Measurements from ENCODE around the gene ATXN1.

Gene ATXN1

GRCh38 chr6:16418151-16418550 is 343.1 kb downstream of the ATXN1 start:
- Histone ChIP-seq H3K4me2 (ENCODE audit: insufficient read depth, low read length, poor library complexity, severe bottlenecking) (no peak overlapping the region), H3K9me3 (replicated peaks in 1 of 2; ENCODE audit: control insufficient read depth in 2 of 2, insufficient read depth in 1 of 2, low read depth in 1 of 2, low read length in 2 of 2) (no peaks in the 10 kb centered on the region), H2AK5ac (ENCODE audit: low read depth, low read length) (no peak overlapping the region), H3K4me1 (ENCODE audit: control insufficient read depth in 2 of 2, insufficient read depth in 1 of 2, low read depth in 1 of 2, low read length in 2 of 2) (peaks cover 2 to 8% of the 10 kb centered on the region in 2 donors), H2BK12ac (ENCODE audit: low read length) (no peak overlapping the region), H3K4ac (ENCODE audit: low read length) (no peak overlapping the region), H3K4me3 (ENCODE audit: low read length in 2 of 2) (no peak overlapping the region), H2BK15ac (ENCODE audit: low read length) (no peak overlapping the region), H3K18ac (ENCODE audit: low read length) (no peak overlapping the region), H3K23ac (ENCODE audit: low read depth, low read length, poor library complexity) (no peak overlapping the region), H3K27me3 (ENCODE audit: control insufficient read depth in 3 of 3, insufficient read depth in 3 of 3, low read depth in 1 of 3, low read length in 3 of 3) (no peaks in the 10 kb centered on the region), H2BK120ac (ENCODE audit: low read depth, low read length) (no peak overlapping the region), H3K36me3 (replicated peaks in 1 of 2; ENCODE audit: control insufficient read depth in 2 of 2, insufficient read depth in 2 of 2, low read length in 2 of 2) (no peaks in the 10 kb centered on the region), H4K91ac (ENCODE audit: low read depth, low read length, poor library complexity) (no peak overlapping the region), H3K79me1 (ENCODE audit: low read depth, low read length) (no peaks in the 10 kb centered on the region), H2AFZ (ENCODE audit: low read length) (no peak overlapping the region), H3K9ac (ENCODE audit: low read depth, low read length, poor library complexity) (no peak overlapping the region), H2BK5ac (ENCODE audit: low read length) (no peak overlapping the region), H3K14ac (ENCODE audit: low read length) (no peak overlapping the region), H3K27ac (replicated peaks; ENCODE audit: low read length) (no peak overlapping the region), H4K8ac (ENCODE audit: low read depth, low read length) (no peak overlapping the region)
- WGBS, 2 donors (ENCODE audit: extremely low coverage in 2 of 2, insufficient read length in 2 of 2, insufficient replicate concordance in 1 of 2), result no CpG with 5 or more reads among the region's 2 CpGs
- no peak for DNase-seq (ENCODE audit: low spot score)

- Histone ChIP-seq H2BK12ac (ENCODE audit: low read length) (no peak overlapping the region), H3K79me1 (ENCODE audit: low read depth, low read length) (no peaks in the 10 kb centered on the region), H2BK5ac (ENCODE audit: low read length) (no peak overlapping the region), H3K23ac (ENCODE audit: low read depth, low read length, poor library complexity) (no peak overlapping the region), H4K91ac (ENCODE audit: low read depth, low read length, poor library complexity) (no peak overlapping the region), H2BK120ac (ENCODE audit: low read depth, low read length) (no peak overlapping the region), H2AK5ac (ENCODE audit: low read depth, low read length) (no peak overlapping the region), H3K4me3 (ENCODE audit: low read length in 2 of 2) (no peak overlapping the region), H3K4ac (ENCODE audit: low read length) (no peak overlapping the region), H3K27me3 (ENCODE audit: control insufficient read depth in 3 of 3, insufficient read depth in 3 of 3, low read depth in 1 of 3, low read length in 3 of 3) (no peaks in the 10 kb centered on the region), H3K27ac (replicated peaks; ENCODE audit: low read length) (no peak overlapping the region), H2AFZ (ENCODE audit: low read length) (no peak overlapping the region), H3K18ac (ENCODE audit: low read length) (no peak overlapping the region), H3K9me3 (replicated peaks in 1 of 2; ENCODE audit: control insufficient read depth in 2 of 2, insufficient read depth in 1 of 2, low read depth in 1 of 2, low read length in 2 of 2) (no peaks in the 10 kb centered on the region), H4K8ac (ENCODE audit: low read depth, low read length) (no peak overlapping the region), H3K4me2 (ENCODE audit: insufficient read depth, low read length, poor library complexity, severe bottlenecking) (no peak overlapping the region), H2BK15ac (ENCODE audit: low read length) (no peak overlapping the region), H3K9ac (ENCODE audit: low read depth, low read length, poor library complexity) (no peak overlapping the region), H3K4me1 (ENCODE audit: control insufficient read depth in 2 of 2, insufficient read depth in 1 of 2, low read depth in 1 of 2, low read length in 2 of 2) (peaks cover 2 to 12% of the 10 kb centered on the region in 2 donors), H3K14ac (ENCODE audit: low read length) (no peak overlapping the region), H3K36me3 (replicated peaks in 1 of 2; ENCODE audit: control insufficient read depth in 2 of 2, insufficient read depth in 2 of 2, low read length in 2 of 2) (no peaks in the 10 kb centered on the region)
- no peak for DNase-seq (ENCODE audit: low spot score)
- no CpG with 5 or more reads among the region's 6 CpGs for WGBS, 2 donors (ENCODE audit: extremely low coverage in 2 of 2, insufficient read length in 2 of 2, insufficient replicate concordance in 1 of 2)
These were observed 345.6 kb downstream of the ATXN1 start for GRCh38 chr6:16415677-16416076.

GRCh38 chr6:16414205-16414604 is 347.1 kb downstream of the ATXN1 start:
- no peak overlapping the region for H3K27ac ChIP-seq (replicated peaks; ENCODE audit: low read length)
- H2BK15ac ChIP-seq (ENCODE audit: low read length), result no peak overlapping the region
- no CpG with 5 or more reads among the region's 5 CpGs for WGBS, 2 donors (ENCODE audit: extremely low coverage in 2 of 2, insufficient read length in 2 of 2, insufficient replicate concordance in 1 of 2)
- H3K4me1 ChIP-seq (ENCODE audit: control insufficient read depth in 2 of 2, insufficient read depth in 1 of 2, low read depth in 1 of 2, low read length in 2 of 2), result peaks cover 0 to 12% of the 10 kb centered on the region in 2 donors
- H4K8ac ChIP-seq (ENCODE audit: low read depth, low read length), result no peak overlapping the region
- H4K91ac ChIP-seq (ENCODE audit: low read depth, low read length, poor library complexity), result no peak overlapping the region
- no peak overlapping the region for H2BK5ac ChIP-seq (ENCODE audit: low read length)
- no peak overlapping the region for H2AFZ ChIP-seq (ENCODE audit: low read length)
- H3K4me3 ChIP-seq (ENCODE audit: low read length in 2 of 2), result no peak overlapping the region
- no peaks in the 10 kb centered on the region for H3K36me3 ChIP-seq (replicated peaks in 1 of 2; ENCODE audit: control insufficient read depth in 2 of 2, insufficient read depth in 2 of 2, low read length in 2 of 2)
- no peak overlapping the region for H2BK120ac ChIP-seq (ENCODE audit: low read depth, low read length)
- H3K27me3 ChIP-seq (ENCODE audit: control insufficient read depth in 3 of 3, insufficient read depth in 3 of 3, low read depth in 1 of 3, low read length in 3 of 3), result no peaks in the 10 kb centered on the region
- H2BK12ac ChIP-seq (ENCODE audit: low read length), result no peak overlapping the region
- H2AK5ac ChIP-seq (ENCODE audit: low read depth, low read length), result no peak overlapping the region
- no peak overlapping the region for H3K4me2 ChIP-seq (ENCODE audit: insufficient read depth, low read length, poor library complexity, severe bottlenecking)
- no peaks in the 10 kb centered on the region for H3K9me3 ChIP-seq (replicated peaks in 1 of 2; ENCODE audit: control insufficient read depth in 2 of 2, insufficient read depth in 1 of 2, low read depth in 1 of 2, low read length in 2 of 2)
- no peaks in the 10 kb centered on the region for H3K79me1 ChIP-seq (ENCODE audit: low read depth, low read length)
- no peak overlapping the region for H3K4ac ChIP-seq (ENCODE audit: low read length)
- H3K9ac ChIP-seq (ENCODE audit: low read depth, low read length, poor library complexity), result no peak overlapping the region
- H3K18ac ChIP-seq (ENCODE audit: low read length), result no peak overlapping the region
- no peak for DNase-seq (ENCODE audit: low spot score)
- H3K23ac ChIP-seq (ENCODE audit: low read depth, low read length, poor library complexity), result no peak overlapping the region
- no peak overlapping the region for H3K14ac ChIP-seq (ENCODE audit: low read length)

- no peaks in the 10 kb centered on the region for H3K9me3 ChIP-seq (replicated peaks in 1 of 2; ENCODE audit: control insufficient read depth in 2 of 2, insufficient read depth in 1 of 2, low read depth in 1 of 2, low read length in 2 of 2)
- no peak overlapping the region for H3K23ac ChIP-seq (ENCODE audit: low read depth, low read length, poor library complexity)
- DNase-seq (ENCODE audit: low spot score), result no peak
- no peak overlapping the region for H3K4ac ChIP-seq (ENCODE audit: low read length)
- no peak overlapping the region for H2BK120ac ChIP-seq (ENCODE audit: low read depth, low read length)
- no peak overlapping the region for H2AFZ ChIP-seq (ENCODE audit: low read length)
- H3K4me1 ChIP-seq (ENCODE audit: control insufficient read depth in 2 of 2, insufficient read depth in 1 of 2, low read depth in 1 of 2, low read length in 2 of 2), result peaks cover 0 to 12% of the 10 kb centered on the region in 2 donors
- H3K9ac ChIP-seq (ENCODE audit: low read depth, low read length, poor library complexity), result no peak overlapping the region
- H3K4me2 ChIP-seq (ENCODE audit: insufficient read depth, low read length, poor library complexity, severe bottlenecking), result no peak overlapping the region
- no peaks in the 10 kb centered on the region for H3K36me3 ChIP-seq (replicated peaks in 1 of 2; ENCODE audit: control insufficient read depth in 2 of 2, insufficient read depth in 2 of 2, low read length in 2 of 2)
- H3K18ac ChIP-seq (ENCODE audit: low read length), result no peak overlapping the region
- H3K14ac ChIP-seq (ENCODE audit: low read length), result no peak overlapping the region
- no peak overlapping the region for H2AK5ac ChIP-seq (ENCODE audit: low read depth, low read length)
- H3K27me3 ChIP-seq (ENCODE audit: control insufficient read depth in 3 of 3, insufficient read depth in 3 of 3, low read depth in 1 of 3, low read length in 3 of 3), result no peaks in the 10 kb centered on the region
- H3K4me3 ChIP-seq (ENCODE audit: low read length in 2 of 2), result no peak overlapping the region
- no peaks in the 10 kb centered on the region for H3K79me1 ChIP-seq (ENCODE audit: low read depth, low read length)
- no peak overlapping the region for H2BK15ac ChIP-seq (ENCODE audit: low read length)
- H2BK5ac ChIP-seq (ENCODE audit: low read length), result no peak overlapping the region
- H2BK12ac ChIP-seq (ENCODE audit: low read length), result no peak overlapping the region
- H3K27ac ChIP-seq (replicated peaks; ENCODE audit: low read length), result no peak overlapping the region
- WGBS, 2 donors (ENCODE audit: extremely low coverage in 2 of 2, insufficient read length in 2 of 2, insufficient replicate concordance in 1 of 2), result no CpG with 5 or more reads among the region's 4 CpGs
- H4K8ac ChIP-seq (ENCODE audit: low read depth, low read length), result no peak overlapping the region
- no peak overlapping the region for H4K91ac ChIP-seq (ENCODE audit: low read depth, low read length, poor library complexity)
These were observed 347.9 kb downstream of the ATXN1 start for GRCh38 chr6:16413399-16413798.
